DMS 273 (cell line): Measurements from ENCODE around the gene SNRPD2.
"Not testable (repeated sequence)": the region's sequence is repeated elsewhere in the genome, so short reads cannot be mapped to it uniquely, and the experiment has no call there.

Source experiments
- DNase-seq: peaks from one replicate; lab custom pipeline; 2025; ENCODE audit not compliant: unreplicated experiment; lab: John Stamatoyannopoulos, UW

The SNRPD2 gene

DNA sequence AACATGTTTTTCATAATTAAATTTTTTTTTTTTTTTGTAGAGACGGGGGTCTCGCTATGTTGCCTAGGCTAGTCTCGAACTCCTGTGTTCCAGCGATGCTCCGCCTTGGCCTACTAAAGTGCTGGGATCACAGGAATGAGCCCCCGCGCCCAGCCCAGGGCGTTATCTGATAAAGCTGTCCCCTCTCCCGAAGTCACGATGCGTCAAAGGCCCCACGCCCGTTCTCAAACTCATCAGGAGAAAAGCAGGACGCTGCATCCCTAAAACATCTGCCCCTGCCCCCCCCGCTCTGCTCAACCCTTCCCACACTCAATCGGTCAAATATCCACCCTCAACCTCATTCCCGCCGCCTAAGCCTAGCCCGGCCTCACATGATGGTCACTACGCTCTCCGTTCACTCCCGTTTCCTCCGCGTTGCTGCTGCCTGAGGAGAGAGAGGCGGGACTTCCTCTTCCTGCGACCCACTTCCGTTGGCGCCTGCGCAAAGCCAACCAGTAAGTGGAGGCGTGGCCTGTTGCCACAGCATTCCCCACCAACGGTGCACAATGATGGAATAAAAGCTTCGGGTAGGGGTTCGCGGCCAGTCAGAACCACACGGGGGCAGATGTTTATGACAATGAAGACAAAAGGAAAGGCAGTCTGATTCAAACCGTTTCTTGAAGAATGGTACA is at the start of gene SNRPD2:
Gene SNRPD2, minus strand, starts transcription at position 438 of the 671 bp plus-strand sequence. Its CDS starts 65 bp downstream, at position 373.
- peak; percentile 98 for DNase-seq

DNA sequence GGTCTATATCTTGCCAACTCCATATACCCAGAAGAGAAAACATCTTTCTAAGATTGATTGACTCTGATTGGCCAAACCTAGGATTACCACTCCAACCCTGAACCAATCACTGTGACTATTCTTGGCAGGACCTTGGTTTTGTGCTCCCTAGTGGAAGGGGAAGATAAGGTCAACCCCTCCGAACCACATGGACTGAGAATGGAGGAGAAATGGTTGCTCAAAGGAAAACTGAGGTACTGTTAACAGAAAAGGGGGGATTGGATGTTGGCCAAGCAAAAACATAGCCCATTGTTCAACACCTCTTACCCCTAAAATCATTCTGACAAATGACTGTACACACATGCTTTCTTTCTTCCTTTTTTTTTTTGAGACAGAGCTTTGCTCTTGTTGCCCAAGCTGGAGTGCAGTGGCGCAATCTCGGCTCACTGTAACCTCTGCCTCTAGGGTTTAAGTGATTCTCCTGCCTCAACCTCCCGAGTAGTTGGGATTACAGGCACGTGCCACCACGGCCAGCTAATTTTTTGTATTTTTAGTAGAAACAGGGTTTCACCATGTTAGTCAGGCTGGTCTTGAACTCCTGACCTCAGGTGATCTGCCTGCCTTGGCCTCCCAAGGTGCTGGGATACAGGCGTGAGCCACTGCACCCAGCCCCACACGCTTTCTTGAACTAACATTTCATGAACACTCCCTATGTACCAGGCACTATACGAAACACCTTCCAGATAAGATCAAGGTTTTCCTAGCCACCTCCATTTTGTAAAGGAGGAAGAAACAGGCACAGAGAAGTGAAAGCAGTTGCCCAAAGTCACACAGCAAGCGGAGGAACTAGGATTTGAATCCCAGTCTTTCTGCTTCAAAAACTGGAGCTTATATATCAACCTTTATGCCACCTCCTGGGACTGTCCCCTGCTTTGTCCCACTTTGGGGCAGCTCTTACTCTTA is 48.0 kb upstream of the SNRPD2 start:
- DNase-seq: peak; percentile 40

DNA sequence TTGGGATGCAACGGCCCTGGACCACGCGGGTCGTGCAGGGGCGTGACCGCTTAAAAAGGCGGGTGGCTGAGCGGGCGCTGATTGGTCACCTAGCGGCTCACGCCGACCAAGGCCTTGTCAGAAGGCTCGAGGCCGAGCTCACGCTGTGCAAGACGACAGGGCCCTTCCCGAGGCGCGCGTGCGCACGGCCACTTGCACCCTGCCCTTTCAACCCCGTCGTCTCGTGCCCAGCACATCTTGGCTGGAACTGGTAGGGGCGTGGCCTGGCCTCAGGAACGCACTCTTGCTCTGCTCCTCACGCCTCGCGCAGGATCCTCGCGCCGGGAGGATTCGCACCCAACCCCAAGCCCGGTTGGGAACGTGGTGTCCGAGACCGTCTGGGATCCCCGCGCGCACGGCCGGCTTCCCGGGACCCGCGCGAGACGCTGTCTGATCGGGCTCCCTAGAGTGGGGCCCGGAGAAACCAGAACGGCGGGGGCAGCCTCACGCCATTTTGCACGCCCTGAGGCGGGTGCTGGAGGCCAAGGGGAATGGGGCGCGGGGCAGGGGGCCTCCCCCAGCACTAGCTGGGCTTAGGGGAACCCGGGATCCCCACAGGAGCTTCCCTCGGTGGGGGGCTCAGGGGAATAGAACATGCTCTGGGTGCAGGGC is 41.5 kb upstream of the SNRPD2 start, which contains the start of gene MEIOSIN:
Gene MEIOSIN, plus strand, starts transcription at position 280 of the 651 bp plus-strand sequence. CDS start 1,938 bp downstream, outside the sequence.
- no peak for DNase-seq

DNA sequence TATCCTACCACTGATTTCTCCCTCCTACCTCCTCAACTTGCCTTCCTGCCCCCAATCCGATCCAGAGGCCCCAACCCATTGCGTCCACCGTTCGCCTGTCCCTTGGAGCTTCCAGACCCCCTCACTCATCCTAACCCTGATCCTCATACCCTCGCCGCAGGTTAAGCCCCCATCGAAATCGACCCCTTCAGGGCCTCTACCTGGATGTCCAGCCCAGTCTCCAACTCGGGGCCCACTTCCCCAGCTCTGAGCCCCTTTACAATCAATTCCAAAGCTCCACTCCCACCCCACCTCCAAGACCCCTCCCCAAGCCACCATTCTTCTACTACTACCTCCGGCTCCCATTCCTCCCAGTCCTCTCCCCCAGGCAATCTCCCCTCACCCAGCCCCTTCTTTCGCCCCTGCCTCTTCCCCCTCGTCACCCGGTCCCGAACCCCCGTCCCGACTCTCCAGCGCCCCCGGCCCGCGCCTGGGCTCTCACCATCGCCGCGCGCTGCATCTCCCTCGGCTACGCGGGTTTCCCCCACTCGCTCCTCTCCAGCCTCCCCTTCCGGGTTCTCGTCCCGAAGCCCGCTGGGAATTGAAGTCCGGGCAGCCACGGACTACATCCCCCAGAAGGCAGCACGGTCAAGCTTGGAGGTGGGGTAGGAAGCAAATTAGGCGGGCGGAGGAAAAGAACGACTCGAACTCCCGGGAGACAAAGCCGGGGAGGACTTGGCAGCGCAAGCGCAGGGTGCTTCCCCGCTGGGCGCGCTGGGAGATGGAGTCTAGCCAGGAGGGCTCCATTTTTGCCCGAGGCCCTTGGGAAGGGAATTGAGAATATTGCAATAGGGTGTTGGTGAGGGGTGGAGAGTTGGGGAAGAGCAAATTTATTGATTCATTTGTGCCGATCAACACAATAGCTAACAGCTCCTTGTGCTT is 38.9 kb upstream of the SNRPD2 start, which contains the start of gene FBXO46:
Gene FBXO46, minus strand, starts transcription at position 529 of the 921 bp plus-strand sequence. CDS start 17,401 bp downstream, outside the sequence.
- DNase-seq: peak; percentile 100

DNA sequence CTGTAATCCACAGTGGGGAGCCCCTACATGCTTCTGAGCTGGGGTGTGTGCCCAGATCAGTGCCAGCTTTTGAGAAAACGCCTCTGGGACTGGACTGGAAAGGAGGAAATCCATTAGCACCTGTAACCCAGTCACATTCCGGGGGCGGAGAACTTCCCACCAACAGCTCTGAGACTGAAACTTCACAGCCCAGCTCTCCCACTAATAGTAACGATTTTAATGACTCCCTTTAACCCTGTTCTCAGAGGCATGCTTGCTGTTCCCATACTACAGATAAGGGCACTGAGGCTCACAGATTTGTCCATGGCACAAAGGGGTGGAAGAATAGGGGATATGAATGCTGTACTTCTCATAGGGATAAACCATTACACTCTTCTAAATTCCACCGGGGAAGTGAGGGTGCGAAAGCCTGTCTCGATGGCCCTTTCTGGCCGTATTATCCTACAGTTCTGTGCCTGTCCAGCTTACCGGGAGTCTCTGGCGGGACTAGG is 38.1 kb upstream of the SNRPD2 start:
- DNase-seq: peak; percentile 48

DNA sequence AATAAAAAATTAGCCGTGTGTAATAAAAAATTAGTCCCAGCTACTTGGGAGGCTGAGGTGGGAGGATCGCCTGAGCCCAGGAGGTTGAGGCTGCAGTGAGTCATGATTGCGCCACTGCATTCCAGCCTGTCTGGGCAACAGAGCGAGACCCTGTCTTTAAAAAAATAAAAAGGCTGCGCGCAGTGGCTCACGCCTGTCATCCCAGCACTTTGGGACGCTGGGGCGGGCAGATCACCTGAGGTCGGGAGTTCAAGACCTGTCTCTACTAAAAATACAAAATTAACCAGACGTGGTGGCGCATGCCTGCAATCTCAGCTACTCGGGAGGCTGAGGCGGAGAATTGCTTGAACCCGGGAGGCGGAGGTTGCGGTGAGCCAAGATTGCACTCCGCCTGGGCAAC is 36.9 kb upstream of the SNRPD2 start:
- DNase-seq: not testable (repeated sequence)

DNA sequence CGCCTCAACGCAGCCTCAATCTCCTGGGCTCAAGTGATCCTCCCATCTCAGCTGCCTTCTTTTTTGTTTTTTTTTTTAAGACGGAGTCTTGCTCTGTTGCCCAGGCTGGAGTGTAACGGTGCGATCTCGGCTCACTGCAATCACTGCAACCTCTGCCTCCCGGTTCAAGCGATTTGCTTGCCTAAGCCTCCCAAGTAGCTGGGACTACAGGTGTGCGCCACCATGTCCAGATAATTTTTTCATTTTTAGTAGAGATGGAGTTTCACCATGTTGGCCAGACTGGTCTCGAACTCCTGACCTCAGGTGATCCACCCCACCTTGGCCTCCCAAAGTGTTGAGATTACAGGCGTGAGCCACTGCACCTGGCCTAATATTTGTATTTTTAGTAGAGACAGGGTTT is 28.3 kb upstream of the SNRPD2 start:
- DNase-seq: not testable (repeated sequence)

DNA sequence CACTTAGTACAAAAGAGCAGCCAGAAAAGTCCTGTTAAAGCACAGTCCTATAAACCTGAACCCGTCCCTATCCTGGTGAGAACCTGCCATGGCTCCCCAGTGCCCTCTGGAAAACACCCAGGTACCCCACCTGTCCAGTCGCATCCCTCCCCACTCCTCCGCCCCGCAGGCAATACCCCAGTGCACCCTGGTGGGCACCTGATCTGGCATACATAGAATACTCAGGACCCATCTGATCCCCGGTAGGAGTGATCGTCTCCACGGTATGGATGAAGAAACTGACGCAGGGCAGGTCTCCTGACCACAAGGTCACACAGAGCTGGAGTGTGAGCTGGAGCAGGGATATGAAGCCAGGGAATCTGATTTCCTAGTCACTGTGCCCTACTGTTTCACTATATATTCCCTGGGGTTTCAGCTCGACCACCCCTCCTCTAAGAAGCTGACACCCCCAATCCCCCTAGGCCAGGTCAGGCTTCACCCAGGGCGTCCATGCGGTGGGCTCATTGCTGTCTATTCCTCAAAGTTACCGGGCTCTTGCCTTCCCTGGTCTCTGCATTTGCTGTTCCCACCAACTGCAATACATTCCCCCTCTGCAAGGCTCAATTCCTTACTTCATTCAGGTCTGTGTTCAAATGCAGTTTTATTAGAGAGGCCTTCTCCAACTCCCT is 26.4 kb upstream of the SNRPD2 start:
- DNase-seq: no peak

DNA sequence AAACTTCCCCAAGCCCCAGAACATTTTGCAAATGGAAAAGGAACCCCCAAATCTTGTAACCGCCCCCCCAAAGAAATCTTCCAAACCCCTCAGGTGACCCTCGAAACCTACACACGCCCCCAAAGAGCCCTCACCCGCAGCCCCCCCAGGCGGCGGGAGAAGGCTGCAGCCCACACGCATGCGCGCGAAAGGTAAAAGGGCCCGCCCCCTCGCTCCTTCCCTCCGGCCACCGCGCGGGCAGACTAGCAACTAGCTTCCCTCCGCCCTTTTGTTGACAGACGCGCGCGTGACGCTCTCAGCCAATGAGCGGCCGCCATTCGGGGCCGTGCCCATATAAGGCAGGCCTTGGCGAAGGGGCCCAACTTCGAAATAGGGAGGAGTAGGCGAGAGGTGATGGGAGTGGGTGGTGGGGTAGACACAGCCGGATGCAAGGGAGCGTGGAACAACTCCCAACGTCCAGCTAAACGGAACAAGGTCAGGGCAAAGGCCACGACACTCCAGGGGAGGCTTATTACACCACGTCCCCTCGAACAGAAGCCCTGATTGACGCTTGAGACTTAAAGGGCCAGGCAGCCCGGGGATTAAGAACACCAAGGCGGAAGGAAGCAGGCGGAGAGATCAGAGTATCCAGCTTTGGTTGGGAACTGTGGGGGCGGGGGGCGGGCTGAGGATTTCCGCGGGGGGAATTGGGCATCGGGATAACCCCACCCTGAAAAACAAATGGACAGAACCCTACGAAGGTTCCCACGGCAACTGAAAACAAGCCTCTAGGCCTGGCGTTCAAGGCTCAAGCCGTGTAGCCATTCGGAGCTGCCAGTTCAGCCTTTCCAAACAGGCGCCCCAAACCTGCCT is 25.6 kb upstream of the SNRPD2 start:
- peak; percentile 100 for DNase-seq

DNA sequence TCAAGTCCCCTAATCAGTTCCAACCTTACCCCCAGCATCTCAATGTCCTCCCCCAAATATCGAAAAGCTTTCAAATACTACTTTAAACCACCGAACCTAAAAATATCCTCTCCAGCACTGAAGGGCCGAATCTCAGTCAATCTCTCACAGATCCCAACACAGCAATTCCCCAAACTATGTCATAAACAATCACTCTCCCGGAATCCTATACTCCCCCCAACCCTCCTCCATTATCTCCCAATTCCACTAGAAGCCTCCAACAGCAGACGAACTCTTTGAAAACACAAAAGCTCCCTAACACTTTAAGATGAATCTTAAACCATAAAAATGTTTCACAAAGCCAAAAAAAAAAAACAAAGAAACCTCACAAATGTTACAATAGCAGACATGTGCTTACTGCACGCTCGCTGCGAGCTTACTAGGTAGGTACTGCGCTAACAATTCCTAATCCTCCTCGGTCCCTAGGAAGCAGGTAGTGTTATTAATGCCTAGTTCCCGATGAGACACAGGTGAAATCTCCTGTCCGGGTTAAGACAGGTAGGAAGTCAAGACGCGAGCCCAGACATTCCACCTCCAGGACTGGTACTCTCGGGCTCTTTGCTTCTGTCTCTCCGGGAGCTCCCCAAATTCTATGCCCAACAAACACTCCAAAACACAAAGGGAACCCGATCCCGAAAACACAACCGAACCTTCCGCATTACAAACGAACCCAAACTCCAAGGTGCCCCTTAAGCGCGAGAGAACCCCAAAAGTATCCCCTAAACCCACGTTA is 24.8 kb upstream of the SNRPD2 start:
- peak; percentile 59 for DNase-seq

DNA sequence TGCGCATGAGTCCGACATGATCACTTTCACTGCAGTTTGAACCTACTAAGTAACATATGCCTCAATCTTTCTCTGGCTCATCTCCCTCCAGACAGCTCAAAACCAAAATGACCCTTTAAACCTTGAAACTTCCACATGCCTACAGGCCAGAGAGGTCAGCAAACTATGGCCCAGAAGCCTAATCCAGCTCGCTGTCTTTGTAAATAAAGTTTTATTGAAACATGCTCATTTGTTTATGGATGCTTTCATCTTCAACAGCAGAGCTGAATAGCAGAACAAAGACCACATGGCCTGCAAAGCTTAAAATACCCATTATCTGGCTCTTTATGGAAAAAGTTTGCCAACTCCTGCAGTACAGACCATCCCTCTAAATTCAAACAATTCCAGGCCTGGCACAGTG is 23.4 kb upstream of the SNRPD2 start:
- no peak for DNase-seq

DNA sequence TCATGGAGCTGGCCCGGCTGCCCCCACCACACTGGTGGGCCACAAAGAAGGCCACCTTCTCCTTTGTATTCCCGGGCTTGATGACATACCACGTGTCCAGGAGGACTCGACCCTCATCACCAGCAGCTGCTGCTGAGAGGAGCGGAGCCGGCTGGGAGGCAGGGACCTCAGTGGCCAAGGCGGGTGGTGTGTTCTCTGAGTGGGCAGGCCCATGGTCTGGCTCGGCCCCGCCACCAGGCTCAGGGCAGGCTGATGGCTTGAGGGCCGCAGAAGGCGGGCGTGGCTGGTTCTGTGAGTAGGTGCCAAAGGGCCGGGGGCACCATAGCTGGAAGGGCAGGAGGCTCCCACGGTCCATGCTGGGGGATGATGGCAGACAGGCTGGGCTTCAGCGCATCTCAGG is 21.4 kb upstream of the SNRPD2 start:
- no peak for DNase-seq

DNA sequence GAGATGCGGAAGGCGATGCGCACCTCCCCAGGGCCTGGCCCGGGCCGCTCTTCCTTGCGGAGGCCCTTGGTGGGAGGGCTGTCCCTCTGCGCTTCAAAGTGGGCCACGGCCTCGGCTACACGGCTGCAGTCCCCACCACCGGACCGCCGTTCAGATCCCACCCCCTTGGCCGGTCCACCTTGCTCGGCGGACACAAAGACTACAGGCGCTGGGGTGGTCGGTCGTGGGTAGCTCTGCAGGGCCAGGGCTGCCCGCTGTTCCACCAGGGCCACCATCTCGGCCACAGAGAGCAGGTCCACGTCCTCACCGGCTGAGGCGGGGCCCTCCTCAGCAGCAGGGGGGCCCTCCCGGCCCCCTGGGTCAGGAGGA is 20.9 kb upstream of the SNRPD2 start:
- DNase-seq: no peak

DNA sequence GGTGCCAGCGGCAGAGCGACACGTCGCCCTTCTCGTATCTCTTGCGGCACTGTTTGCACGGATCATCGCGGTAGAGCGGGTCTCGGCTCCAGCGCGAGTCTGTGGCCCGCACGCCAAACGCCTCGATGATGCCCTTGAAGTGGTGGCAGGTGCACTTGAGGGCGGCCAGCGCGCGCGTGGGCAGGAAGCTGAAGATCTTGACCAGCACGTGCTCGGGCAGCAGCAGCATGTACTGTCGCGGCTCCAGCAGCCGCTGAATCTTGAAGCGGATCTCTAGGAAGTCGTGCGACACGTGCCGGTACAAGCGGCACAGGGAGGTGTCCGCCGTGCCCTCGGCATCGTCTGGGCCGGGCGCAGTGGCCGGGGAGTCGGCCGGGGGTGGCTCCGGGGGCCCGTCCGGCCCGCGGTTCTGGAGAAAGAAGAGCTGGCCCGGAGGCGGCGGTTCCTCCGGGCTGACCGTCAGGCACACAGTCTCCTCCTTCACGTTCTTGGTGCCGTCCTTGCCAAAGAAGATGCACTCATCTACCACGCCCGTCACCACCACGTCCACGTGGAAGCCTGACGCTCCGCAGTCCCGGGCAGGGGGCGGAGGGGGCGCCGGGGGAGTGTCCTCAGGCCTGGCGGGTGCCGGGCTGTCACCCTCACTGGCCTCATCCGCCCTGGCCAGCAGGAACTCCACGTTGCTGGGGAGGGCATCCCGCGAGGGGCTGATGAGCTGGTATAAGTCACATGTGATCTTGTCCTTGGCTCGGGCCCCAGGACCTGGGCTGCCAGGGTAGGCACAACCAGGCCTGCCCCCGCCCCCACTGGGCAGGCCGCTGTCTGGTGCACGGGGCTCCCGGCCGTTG is 20.3 kb upstream of the SNRPD2 start:
- no peak for DNase-seq

DNA sequence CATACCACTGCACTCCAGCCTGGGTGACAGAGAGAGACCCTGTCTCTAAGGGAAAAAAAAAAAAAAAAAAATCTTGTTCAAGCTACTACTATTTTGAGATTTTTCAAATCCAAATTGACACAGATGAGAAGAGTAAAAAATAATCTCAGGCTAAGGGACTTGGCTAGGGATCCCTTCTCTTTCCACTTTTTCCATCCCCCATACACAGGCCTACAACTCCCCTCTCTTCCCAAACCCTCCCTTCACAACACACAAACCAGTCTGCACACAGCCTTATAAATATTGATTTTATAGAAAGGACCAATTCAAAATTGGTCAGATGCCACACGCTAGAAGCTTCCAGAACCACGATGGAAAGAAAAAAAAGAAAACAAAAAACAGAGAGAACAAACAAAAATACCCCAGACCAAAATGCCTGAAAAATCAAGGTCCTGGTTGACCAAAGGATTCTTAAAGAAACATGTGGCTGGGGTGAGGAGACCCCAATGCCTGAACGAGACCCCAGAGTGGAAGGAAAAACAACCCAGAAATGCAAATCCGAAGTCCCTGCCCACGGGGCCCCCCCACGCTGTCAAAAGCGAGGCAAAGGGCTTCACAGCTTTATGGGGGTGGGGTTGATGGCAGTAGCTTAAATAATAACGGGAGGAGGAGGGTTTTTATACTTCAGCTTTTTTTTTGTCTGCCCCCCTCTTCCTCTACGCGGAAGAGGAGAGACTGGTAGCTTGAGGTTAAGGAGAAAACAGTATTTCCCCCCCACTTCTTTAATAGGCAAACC is 18.8 kb upstream of the SNRPD2 start:
- DNase-seq: no peak

DNA sequence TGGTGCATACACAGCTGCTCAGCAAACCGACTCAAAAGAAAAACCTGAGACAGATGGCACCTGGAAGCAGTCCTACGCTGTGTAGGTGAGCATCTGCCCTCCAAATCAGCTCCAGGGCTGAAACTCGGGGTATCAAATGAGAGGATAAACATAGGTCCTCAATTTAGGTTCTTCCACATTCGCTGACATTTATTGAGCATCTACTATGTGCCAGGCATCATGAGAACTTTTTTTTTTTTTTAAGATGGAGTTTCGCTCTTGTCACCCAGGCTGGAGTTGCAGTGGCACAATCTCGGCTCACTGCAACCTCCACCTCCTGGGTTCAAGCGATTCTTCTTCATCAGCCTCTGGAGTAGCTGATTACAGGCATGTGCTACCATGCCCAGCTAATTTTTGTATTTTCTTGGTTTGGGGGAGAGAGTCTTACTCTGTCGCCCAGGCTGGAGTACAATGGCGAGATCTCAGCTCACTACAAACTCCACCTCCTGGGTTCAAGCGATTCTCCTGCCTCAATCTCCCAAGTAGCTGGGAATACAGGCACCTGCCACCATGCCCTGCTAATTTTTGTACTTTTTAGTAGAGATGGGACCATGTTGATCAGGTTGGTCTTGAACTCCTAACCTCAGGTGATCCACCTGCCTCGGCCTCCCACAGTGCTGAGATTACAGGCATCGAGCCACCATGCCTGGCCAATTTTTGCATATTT is 14.1 kb upstream of the SNRPD2 start:
- DNase-seq: peak; percentile 28
